H1 (cell line): Measurements from ENCODE around the gene TMA7B. TPM values are rescaled to one million over a fixed set of nuclear protein-coding genes. Genes with fewer than 3 reads are reported as not detected.

Source experiments
- CTCF ChIA-PET: fragments of 300-600 bp; sonication (Branson Sonifier 250); formaldehyde crosslinking; loops from one replicate; lab custom pipeline; 2021; ENCODE audit not compliant: partially characterized antibody; lab: Charles Lee
- POLR2A ChIA-PET: fragments of 300-600 bp; sonication (Branson Sonifier 250); formaldehyde crosslinking; loops from one replicate; lab custom pipeline; 2021; ENCODE audit warnings: inconsistent platforms; ENCODE audit not compliant: partially characterized antibody; lab: Charles Lee
- DNase-seq, 2 experiments: peaks; one replicate each; pipeline versions ENCODE4 v3.0.0 to v3.0.0-alpha.2; 2010 to 2022; ENCODE audit warnings: low spot score in 2 of 2, low read depth in 1 of 2, mixed read lengths in 1 of 2
- FAIRE-seq: peaks from 2 replicates; lab custom pipeline; 2011; peaks lifted over from hg19 to GRCh38; lab: Jason Lieb, UNC
- H2AFZ ChIP-seq: 2 replicates; pipeline ENCODE4 v1.8.1; 2012; ENCODE audit warnings: low read length, inconsistent platforms
- H2AK5ac ChIP-seq: 2 replicates; pipeline ENCODE4 v1.6.1; 2013; ENCODE audit warnings: low read depth, low read length
- H2BK120ac ChIP-seq: replicated peaks from 2 replicates; pipeline ENCODE3; 2013; ENCODE audit warnings: low read depth, low read length, inconsistent platforms
- H2BK12ac ChIP-seq: 2 replicates; pipeline ENCODE4 v1.6.1; 2013; ENCODE audit warnings: low read depth, low read length
- H2BK15ac ChIP-seq: 2 replicates; pipeline ENCODE4 v1.6.1; 2013; ENCODE audit warnings: low read length
- H2BK20ac ChIP-seq: 2 replicates; pipeline ENCODE4 v1.6.1; 2013; ENCODE audit warnings: low read length
- H2BK5ac ChIP-seq: 2 replicates; pipeline ENCODE4 v1.6.1; 2013; ENCODE audit warnings: low read depth, low read length
- H3K14ac ChIP-seq: 2 replicates; pipeline ENCODE4 v1.6.1; 2013; ENCODE audit warnings: inconsistent platforms; ENCODE audit not compliant: insufficient read length
- H3K18ac ChIP-seq: 2 replicates; pipeline ENCODE4 v1.6.1; 2013; ENCODE audit warnings: low read length; ENCODE audit errors: extremely low read depth
- H3K23ac ChIP-seq: 2 replicates; pipeline ENCODE4 v1.6.1; 2013; ENCODE audit warnings: inconsistent platforms; ENCODE audit not compliant: insufficient read length
- H3K23me2 ChIP-seq: 2 replicates; pipeline ENCODE4 v1.6.1; 2013; ENCODE audit warnings: low read depth, low read length
- H3K27ac ChIP-seq: 2 replicates; pipeline ENCODE4 v1.6.1; 2011; ENCODE audit warnings: low read depth, low read length, inconsistent platforms
- H3K27me3 ChIP-seq, 4 experiments: replicated peaks in 1 of 4; 1 replicate in 1 of 4; 2 replicates in 3 of 4; pipeline versions ENCODE4 v1.6.1 to v1.8.1; 2011 to 2013; ENCODE audit warnings: low read length in 3 of 4, mild to moderate bottlenecking in 3 of 4, inconsistent platforms in 2 of 4, mixed read lengths in 2 of 4, moderate library complexity in 1 of 4; ENCODE audit not compliant: control insufficient read depth in 3 of 4, insufficient read depth in 3 of 4; ENCODE audit errors: extremely low read depth in 1 of 4
- H3K36me3 ChIP-seq, 4 experiments: 2 replicates each; pipeline versions ENCODE4 v1.6.1 to v1.8.1; 2011 to 2013; ENCODE audit warnings: mild to moderate bottlenecking in 4 of 4, low read length in 3 of 4, moderate library complexity in 2 of 4, control low read depth in 1 of 4, inconsistent platforms in 1 of 4; ENCODE audit not compliant: insufficient read depth in 4 of 4, control insufficient read depth in 2 of 4
- H3K4ac ChIP-seq: replicated peaks from 2 replicates; pipeline ENCODE3; 2013; ENCODE audit warnings: low read length, low read depth, mixed read lengths, inconsistent platforms; ENCODE audit not compliant: insufficient read length
- H3K4me1 ChIP-seq, 4 experiments: replicated peaks in 1 of 4; 1 replicate in 1 of 4; 2 replicates in 3 of 4; pipeline versions ENCODE4 v1.6.1 to v1.8.1; 2011 to 2013; ENCODE audit warnings: low read length in 3 of 4, inconsistent platforms in 2 of 4, mixed read lengths in 1 of 4; ENCODE audit not compliant: insufficient read depth in 4 of 4, control insufficient read depth in 3 of 4
- H3K4me2 ChIP-seq, 2 experiments: 2 replicates each; pipeline versions ENCODE4 v1.6.1 to v1.8.1; 2011 to 2013; ENCODE audit warnings: low read depth in 2 of 2, low read length in 2 of 2, control low read depth in 1 of 2, inconsistent platforms in 1 of 2, mild to moderate bottlenecking in 1 of 2; ENCODE audit not compliant: insufficient read depth in 1 of 2
- H3K4me3 ChIP-seq, 4 experiments: fragments of 200-600, 300-600 bp in 1 of 4; sonication (generic), shearing (Covaris generic), sonication (Bioruptor Twin) in 1 of 4; 2 replicates each; pipeline versions ENCODE4 v1.5.1 to v1.8.1; 2011 to 2016; ENCODE audit warnings: low read length in 4 of 4, low read depth in 3 of 4, control low read depth in 2 of 4, inconsistent platforms in 2 of 4, mild to moderate bottlenecking in 2 of 4, mixed read lengths in 1 of 4, moderate library complexity in 1 of 4; ENCODE audit not compliant: insufficient read depth in 2 of 4; ENCODE audit errors: extremely low read depth in 1 of 4
- H3K56ac ChIP-seq: replicated peaks from 2 replicates; pipeline ENCODE3; 2013; ENCODE audit warnings: low read depth, mild to moderate bottlenecking, mixed read lengths, low read length, inconsistent platforms; ENCODE audit not compliant: insufficient read length
- H3K79me1 ChIP-seq: 2 replicates; pipeline ENCODE4 v1.6.1; 2013; ENCODE audit warnings: low read depth, low read length, control low read depth
- H3K79me2 ChIP-seq, 2 experiments: 2 replicates each; pipeline versions ENCODE4 v1.6.1 to v1.8.1; 2012 to 2013; ENCODE audit warnings: low read length in 2 of 2, mild to moderate bottlenecking in 2 of 2, inconsistent platforms in 1 of 2; ENCODE audit not compliant: insufficient read depth in 2 of 2, control insufficient read depth in 1 of 2
- H3K9ac ChIP-seq, 4 experiments: replicated peaks in 1 of 4; 1 replicate in 1 of 4; 2 replicates in 3 of 4; pipeline versions ENCODE4 v1.6.1 to v1.8.1; 2011 to 2013; ENCODE audit warnings: low read depth in 3 of 4, low read length in 3 of 4, control low read depth in 2 of 4, mild to moderate bottlenecking in 2 of 4, moderate library complexity in 2 of 4, inconsistent platforms in 1 of 4; ENCODE audit errors: extremely low read depth in 1 of 4
- H3K9me3 ChIP-seq, 2 experiments: 2 replicates each; pipeline versions ENCODE4 v1.6.1 to v1.8.1; 2012 to 2013; ENCODE audit warnings: mild to moderate bottlenecking in 2 of 2, moderate library complexity in 2 of 2, control low read depth in 1 of 2, inconsistent platforms in 1 of 2, low read depth in 1 of 2, low read length in 1 of 2, mixed read lengths in 1 of 2; ENCODE audit not compliant: insufficient read depth in 2 of 2
- H4K20me1 ChIP-seq, 2 experiments: replicated peaks in 1 of 2; 2 replicates each; pipeline versions ENCODE3 to v1.8.1; 2011 to 2013; ENCODE audit warnings: inconsistent platforms in 2 of 2, low read length in 2 of 2, mild to moderate bottlenecking in 1 of 2; ENCODE audit not compliant: insufficient read depth in 2 of 2, control insufficient read depth in 1 of 2
- H4K5ac ChIP-seq: 2 replicates; pipeline ENCODE4 v1.6.1; 2013; ENCODE audit warnings: low read length, low read depth, mixed read lengths, inconsistent platforms; ENCODE audit not compliant: insufficient read length
- H4K8ac ChIP-seq: 2 replicates; pipeline ENCODE4 v1.8.0; 2013; ENCODE audit warnings: mild to moderate bottlenecking, moderate library complexity, low read length, inconsistent platforms; ENCODE audit not compliant: insufficient read depth; ENCODE audit errors: extremely low read depth
- H4K91ac ChIP-seq: replicated peaks from 2 replicates; pipeline ENCODE3; 2013; ENCODE audit warnings: low read length, mixed read lengths, inconsistent platforms; ENCODE audit not compliant: insufficient read length
- CBX5 ChIP-seq: fragments of 300-800, 300-1000 bp; sonication (generic); IDR thresholded peaks from 2 replicates; pipeline ENCODE4 v1.7.1; 2016; ENCODE audit warnings: antibody characterized with exemption, low read length, low read depth
- RXRA ChIP-seq: IDR thresholded peaks from 2 replicates; pipeline ENCODE4 v1.6.1; 2011; ENCODE audit warnings: low read depth, mild to moderate bottlenecking, low read length, moderate library complexity; ENCODE audit not compliant: insufficient read depth
- SP1 ChIP-seq: IDR thresholded peaks from 2 replicates; pipeline ENCODE4 v1.6.1; 2011; ENCODE audit warnings: low read depth, low read length
- WGBS, 2 experiments: shearing (Covaris generic) in 1 of 2; methylation state at CpG; one replicate each; pipeline versions ENCODE4 v1.1.6 to v1.1.7; 2013 to 2015; ENCODE audit warnings: low lambda C conversion rate in 2 of 2, mixed read lengths in 2 of 2, inconsistent platforms in 1 of 2, low coverage in 1 of 2, missing lambda C conversion rate in 1 of 2; ENCODE audit not compliant: insufficient replicate concordance in 2 of 2, insufficient coverage in 1 of 2, insufficient read length in 1 of 2; ENCODE audit errors: extremely low coverage in 1 of 2, missing lambda C conversion rate in 1 of 2; 5-methylcytosine and 5-hydroxymethylcytosine counted together
- polyA plus RNA-seq, 7 experiments: library from polyadenylated mRNA; depleted of rRNA in 3 of 7; stranded (reverse) in 5 of 7; unstranded in 2 of 7; fragments of >200 nt in 5 of 7; fragments of 200-250 nt in 2 of 7; gene quantifications; 1 replicate in 5 of 7; 2 replicates in 1 of 7; 4 replicates in 1 of 7; pipeline versions ENCODE4 v1.2.1 to v1.2.3, GENCODE V29; 2011 to 2013; ENCODE audit warnings: missing spikeins in 2 of 7, mixed read lengths in 2 of 7
- total RNA-seq: library from RNA; stranded (reverse); fragmentation: NEBNext Ultra II Directional; extraction: Animal tissue kit (Norgen Biotek cat#: 25700); gene quantifications from 2 replicates; pipeline ENCODE4 v1.2.1, GENCODE V29; 2021

Gene TMA7B
- total and polyA plus RNA-seq, 2 of the 8 experiments (the other 6 are each of a cell fraction or from before 2014, with no cell fraction given) = not detected

DNA sequence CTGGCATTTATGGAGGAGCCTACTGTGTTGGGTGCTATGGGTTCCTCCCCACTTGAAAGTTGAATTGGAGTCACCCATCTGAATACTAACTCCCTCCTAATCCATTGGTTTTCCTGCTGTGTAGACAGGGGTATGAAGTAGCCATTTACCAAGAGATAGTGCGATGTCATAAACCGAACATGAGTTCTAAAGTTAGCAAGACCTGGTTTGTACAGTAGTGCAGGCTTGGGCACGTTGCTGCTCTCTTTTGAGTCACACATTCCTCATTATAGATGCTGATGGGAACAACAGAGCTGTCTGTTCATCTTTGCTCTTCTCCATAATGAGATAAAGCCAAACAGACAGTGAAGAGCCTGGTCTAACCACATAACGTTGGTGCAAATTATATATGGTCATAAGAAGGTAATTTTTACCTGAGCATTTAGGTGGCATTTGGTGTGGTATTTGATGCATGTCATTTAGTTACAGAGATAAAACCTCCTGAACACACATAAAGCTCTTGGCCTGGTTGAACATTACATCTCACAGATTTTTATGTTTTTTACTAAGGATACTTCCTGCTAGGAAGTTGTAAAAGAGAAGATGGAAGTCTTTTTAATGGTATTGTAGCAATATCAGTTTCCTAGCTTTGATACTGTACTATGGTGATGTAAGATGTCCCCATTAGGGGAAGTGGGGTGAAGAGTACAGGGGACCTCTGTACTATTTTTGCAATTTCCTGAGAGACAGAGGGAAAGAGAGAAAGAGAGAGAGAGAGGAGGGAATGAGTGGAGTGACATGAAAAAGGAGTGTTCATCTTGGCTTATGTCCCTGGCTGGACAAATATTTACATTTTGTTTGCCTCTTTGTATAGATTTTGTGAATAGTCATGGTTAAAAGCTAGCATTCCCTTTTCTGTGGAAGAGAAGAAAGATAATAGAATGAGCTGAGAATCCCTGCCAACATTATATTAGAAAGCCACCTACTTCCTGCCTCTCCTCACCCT, 31.4 kb upstream of the TMA7B start:
- Histone ChIP-seq H2BK20ac (no peak overlapping the region), H4K8ac (no peak overlapping the region), H3K14ac (no peak overlapping the region), H3K9me3 (no peaks in the 10 kb centered on the region), H3K27ac (no peak overlapping the region), H3K4me3 (no peak overlapping the region), H2BK5ac (no peak overlapping the region), H2AFZ (no peak overlapping the region), H3K4ac (no peak overlapping the region), H4K5ac (no peak overlapping the region), H2BK15ac (no peak overlapping the region), H2BK120ac (no peak overlapping the region), H3K23me2 (no peaks in the 10 kb centered on the region; the same call in 1 of the 2 replicates), H3K36me3 (no peaks in the 10 kb centered on the region), H3K23ac (no peak overlapping the region), H3K27me3 (peaks cover 0 to 2% (median 0%) of the 10 kb centered on the region in 4 experiments; a peak in 1 of 7 replicates), H3K4me1 (peaks cover 0 to 6% (median 3%) of the 10 kb centered on the region in 4 experiments; a peak in 5 of 7 replicates), H2BK12ac (no peak overlapping the region), H2AK5ac (no peak overlapping the region), H4K91ac (no peak overlapping the region), H3K9ac (no peak overlapping the region), H3K56ac (no peak overlapping the region), H4K20me1 (no peaks in the 10 kb centered on the region), H3K4me2 (no peak overlapping the region), H3K79me2 (no peaks in the 10 kb centered on the region), H3K18ac (no peak overlapping the region), H3K79me1 (no peaks in the 10 kb centered on the region)
- no peak for FAIRE-seq
- DNase-seq = no peak
- CTCF ChIA-PET = interaction anchor here (0.6 to 10.1 kb wide), 21 partner anchors 10 to 393 kb away, joined by 3 to 119 read pairs (median 4); no protein-coding TSS in a partner anchor
- TF ChIP-seq RXRA = no peak
- no peak for TF ChIP-seq CBX5
- TF ChIP-seq SP1 = no peak
- POLR2A ChIA-PET = no interaction called here
- whole genome bisulfite sequencing, 2 experiments = 93% methylated on average over 4 of the region's 4 CpGs; no CpG with 5 or more reads in 1 of the 2 experiments
